Cardiac fibroblast (primary cell): ENCODE data around the gene ALDH1L1.

Experiments used
- DNase-seq, 2 donors: peaks; one replicate each; pipeline versions ENCODE4 v3.0.0 to v3.0.0-alpha.2; 2010; ENCODE audit warnings: low read depth in 2 of 2
- H3K4me3 ChIP-seq, 2 donors: replicated peaks in 1 of 2; 1 replicate in 1 of 2; 2 replicates in 1 of 2; pipeline ENCODE4 v1.5.1; 2011; ENCODE audit warnings: low read depth in 2 of 2, low read length in 2 of 2, mild to moderate bottlenecking in 2 of 2, moderate library complexity in 1 of 2
- CTCF ChIP-seq: IDR thresholded peaks from one replicate; pipeline ENCODE4 v1.5.1; 2011; ENCODE audit warnings: low read depth, mild to moderate bottlenecking, low read length, inconsistent platforms

The ALDH1L1 gene

GRCh38 chr3:126057501-126057819 is 122.9 kb downstream of the ALDH1L1 start:
- H3K4me3 ChIP-seq: no peak overlapping the region
- TF ChIP-seq CTCF: no peak
- DNase-seq: no peak

GRCh38 chr3:126056681-126057500 is 123.5 kb downstream of the ALDH1L1 start:
- no peak overlapping the region for H3K4me3 ChIP-seq
- TF ChIP-seq CTCF: no peak
- peak; percentile 14 to 48 for DNase-seq

- TF ChIP-seq CTCF: no peak
- H3K4me3 ChIP-seq: no peak overlapping the region
- DNase-seq: no peak
These were observed 124.3 kb downstream of the ALDH1L1 start for GRCh38 chr3:126056088-126056487.

GRCh38 chr3:126054870-126055269 is 125.5 kb downstream of the ALDH1L1 start:
- DNase-seq: no peak
- TF ChIP-seq CTCF: no peak
- H3K4me3 ChIP-seq: no peak overlapping the region

- H3K4me3 ChIP-seq: no peak overlapping the region
- no peak for DNase-seq
- TF ChIP-seq CTCF: no peak
These were observed 126.3 kb downstream of the ALDH1L1 start for GRCh38 chr3:126053949-126054569.
